HAP-1 (cell line): ENCODE data around the gene PACRGL.

Experiments used
- DNase-seq, 2 experiments: peaks; one replicate each; pipeline ENCODE4 v3.0.0-alpha.2; 2016 to 2020; ENCODE audit warnings: low spot score in 2 of 2
- H3K27me3 ChIP-seq: fragments of 250-450 bp; sonication (Bioruptor Pico); 2 replicates; pipeline ENCODE4 v1.5.1; 2020; ENCODE audit warnings: low read depth, mild to moderate bottlenecking, moderate library complexity
- H3K36me3 ChIP-seq: fragments of 250-450 bp; sonication (Bioruptor Pico); replicated peaks from 2 replicates; pipeline ENCODE4 v1.5.1; 2020; ENCODE audit warnings: mild to moderate bottlenecking
- H3K4me1 ChIP-seq: fragments of 250-450 bp; sonication (Bioruptor Pico); 2 replicates; pipeline ENCODE4 v1.5.1; 2020; ENCODE audit warnings: mild to moderate bottlenecking
- H3K4me3 ChIP-seq: fragments of 250-450 bp; sonication (Bioruptor Pico); 2 replicates; pipeline ENCODE4 v1.5.1; 2020; ENCODE audit warnings: mild to moderate bottlenecking, moderate library complexity
- H3K9me3 ChIP-seq: fragments of 250-450 bp; sonication (Bioruptor Pico); 2 replicates; pipeline ENCODE4 v1.5.1; 2020; ENCODE audit warnings: mild to moderate bottlenecking, moderate library complexity
- in situ Hi-C: fragments of 300-500 bp; cut with MboI; formaldehyde crosslinking; loops from 3 replicates; pipeline ENCODE4 v1.14.3; 2020; ENCODE audit warnings: low sequenced_read_pairs, inconsistent platforms, mixed read lengths

PACRGL gene

GRCh38 chr4:20700007-20700761 lies at the start of gene PACRGL:
Gene PACRGL (plus strand): TSS chr4:20700458. CDS start chr4:20704482, 4,024 bp downstream.
- in situ Hi-C loops, result no loop called here
- H3K27me3 ChIP-seq, result no peaks in the 10 kb centered on the region
- H3K9me3 ChIP-seq, result no peaks in the 10 kb centered on the region
- H3K36me3 ChIP-seq, result peaks cover 10% of the 10 kb centered on the region
- peaks cover 12% of the 10 kb centered on the region for H3K4me1 ChIP-seq
- DNase-seq, result peak; percentile 96
- peak within 1 kb of the TSS; percentile 94 for H3K4me3 ChIP-seq

- Histone ChIP-seq H3K4me1 (no peaks in the 10 kb centered on the region), H3K9me3 (peaks cover 5% of the 10 kb centered on the region; the same call in 1 of the 2 replicates), H3K36me3 (no peaks in the 10 kb centered on the region), H3K27me3 (no peaks in the 10 kb centered on the region), H3K4me3 (no peak overlapping the region)
- in situ Hi-C loops, result no loop called here
- DNase-seq, result peak; percentile 51 to 59
Measured at GRCh38 chr4:20652226-20652885, 47.9 kb upstream of the PACRGL start.

GRCh38 chr4:20658456-20658855 lies 41.8 kb upstream of the PACRGL start:
- H3K4me1 ChIP-seq, result peaks cover 17% of the 10 kb centered on the region
- H3K4me3 ChIP-seq, result no peak overlapping the region
- no peaks in the 10 kb centered on the region for H3K9me3 ChIP-seq
- H3K36me3 ChIP-seq, result no peaks in the 10 kb centered on the region
- H3K27me3 ChIP-seq, result no peaks in the 10 kb centered on the region
- DNase-seq, result no peak
- in situ Hi-C loops, result no loop called here

- Histone ChIP-seq H3K27me3 (no peaks in the 10 kb centered on the region), H3K4me3 (no peak overlapping the region), H3K4me1 (peaks cover 12% of the 10 kb centered on the region), H3K9me3 (no peaks in the 10 kb centered on the region), H3K36me3 (no peaks in the 10 kb centered on the region)
- no peak for DNase-seq
- in situ Hi-C loops, result no loop called here
Measured at GRCh38 chr4:20662851-20663250, 37.4 kb upstream of the PACRGL start.

- no peak for DNase-seq
- Histone ChIP-seq H3K4me3 (no peak overlapping the region), H3K36me3 (no peaks in the 10 kb centered on the region), H3K27me3 (no peaks in the 10 kb centered on the region), H3K4me1 (no peaks in the 10 kb centered on the region), H3K9me3 (no peaks in the 10 kb centered on the region)
- in situ Hi-C loops, result no loop called here
Measured at GRCh38 chr4:20666012-20666860, 34.0 kb upstream of the PACRGL start.

GRCh38 chr4:20672262-20672661 lies 28.0 kb upstream of the PACRGL start:
- Histone ChIP-seq H3K4me1 (peaks cover 5% of the 10 kb centered on the region), H3K9me3 (no peaks in the 10 kb centered on the region), H3K4me3 (no peak overlapping the region), H3K27me3 (no peaks in the 10 kb centered on the region), H3K36me3 (no peaks in the 10 kb centered on the region)
- in situ Hi-C loops, result no loop called here
- no peak for DNase-seq

GRCh38 chr4:20675786-20676185 lies 24.5 kb upstream of the PACRGL start:
- no peak for DNase-seq
- H3K36me3 ChIP-seq, result no peaks in the 10 kb centered on the region
- H3K9me3 ChIP-seq, result no peaks in the 10 kb centered on the region
- H3K4me3 ChIP-seq, result no peak overlapping the region
- H3K27me3 ChIP-seq, result no peaks in the 10 kb centered on the region
- H3K4me1 ChIP-seq, result peaks cover 5% of the 10 kb centered on the region
- in situ Hi-C loops, result loop anchor here (25.0 kb wide), 1 partner anchor 363 kb away; no protein-coding TSS in a partner anchor

- Histone ChIP-seq H3K4me3 (no peak overlapping the region), H3K27me3 (no peaks in the 10 kb centered on the region)
- in situ Hi-C loops, result loop anchor here (25.0 kb wide), 1 partner anchor 364 kb away; no protein-coding TSS in a partner anchor
Measured at GRCh38 chr4:20676501-20677197, 23.6 kb upstream of the PACRGL start.

GRCh38 chr4:20678400-20678799 lies 21.9 kb upstream of the PACRGL start:
- Histone ChIP-seq H3K9me3 (no peaks in the 10 kb centered on the region), H3K27me3 (no peaks in the 10 kb centered on the region), H3K36me3 (no peaks in the 10 kb centered on the region), H3K4me1 (no peaks in the 10 kb centered on the region), H3K4me3 (no peak overlapping the region)
- DNase-seq, result no peak
- in situ Hi-C loops, result loop anchor here (25.0 kb wide), 1 partner anchor 366 kb away; no protein-coding TSS in a partner anchor

More at GRCh38 chr4:20676501-20677197, 23.6 kb upstream of the PACRGL start:
- no peak for DNase-seq
- peaks cover 5% of the 10 kb centered on the region for H3K4me1 ChIP-seq
- H3K36me3 ChIP-seq, result no peaks in the 10 kb centered on the region
- no peaks in the 10 kb centered on the region for H3K9me3 ChIP-seq

- in situ Hi-C loops, result loop anchor here (10.0 to 25.0 kb wide), 2 partner anchors 255 to 368 kb away; no protein-coding TSS in a partner anchor
- Histone ChIP-seq H3K4me3 (no peak overlapping the region), H3K27me3 (peaks cover 3% of the 10 kb centered on the region; the same call in 1 of the 2 replicates), H3K9me3 (no peaks in the 10 kb centered on the region), H3K36me3 (no peaks in the 10 kb centered on the region), H3K4me1 (no peaks in the 10 kb centered on the region)
- no peak for DNase-seq
Measured at GRCh38 chr4:20679951-20680350, 20.3 kb upstream of the PACRGL start.

GRCh38 chr4:20680736-20681135 lies 19.5 kb upstream of the PACRGL start:
- in situ Hi-C loops, result loop anchor here (10.0 to 25.0 kb wide), 2 partner anchors 256 to 368 kb away; no protein-coding TSS in a partner anchor
- Histone ChIP-seq H3K27me3 (peaks cover 7% of the 10 kb centered on the region; the same call in 1 of the 2 replicates), H3K36me3 (no peaks in the 10 kb centered on the region), H3K4me1 (no peaks in the 10 kb centered on the region), H3K4me3 (no peak overlapping the region), H3K9me3 (no peaks in the 10 kb centered on the region)
- no peak for DNase-seq

GRCh38 chr4:20681271-20681670 lies 19.0 kb upstream of the PACRGL start:
- H3K9me3 ChIP-seq, result no peaks in the 10 kb centered on the region
- no peak for DNase-seq
- H3K4me3 ChIP-seq, result no peak overlapping the region
- H3K36me3 ChIP-seq, result no peaks in the 10 kb centered on the region
- H3K27me3 ChIP-seq, result peaks cover 7% of the 10 kb centered on the region; the same call in 1 of the 2 replicates
- in situ Hi-C loops, result loop anchor here (10.0 to 25.0 kb wide), 2 partner anchors 256 to 369 kb away; no protein-coding TSS in a partner anchor
- H3K4me1 ChIP-seq, result no peaks in the 10 kb centered on the region

- Histone ChIP-seq H3K9me3 (no peaks in the 10 kb centered on the region), H3K36me3 (no peaks in the 10 kb centered on the region), H3K4me1 (no peaks in the 10 kb centered on the region), H3K27me3 (peaks cover 20% of the 10 kb centered on the region), H3K4me3 (no peak overlapping the region)
- in situ Hi-C loops, result loop anchor here (10.0 to 25.0 kb wide), 2 partner anchors 258 to 371 kb away; no protein-coding TSS in a partner anchor
- DNase-seq, result no peak
Measured at GRCh38 chr4:20682853-20683252, 17.4 kb upstream of the PACRGL start.
